OCI-LY7 (cell line): ENCODE data around the gene COL13A1. TPM values are rescaled to one million over a fixed set of nuclear protein-coding genes. Genes with fewer than 3 reads are reported as not detected.

Experiments used
- BruUV-seq: library from RNA; stranded (reverse); fragments of 400-500 nt; replicated peaks from 2 replicates; lab custom pipeline; 2021; lab: Mats Ljungman, UMichigan
- CTCF ChIA-PET: fragments of 300-600 bp; sonication (Branson Sonifier 250); formaldehyde crosslinking; loops from one replicate; lab custom pipeline; 2022; ENCODE audit warnings: antibody characterized with exemption; ENCODE audit not compliant: unreplicated experiment; lab: Charles Lee
- POLR2A ChIA-PET: fragments of 300-600 bp; sonication (Branson Sonifier 250); formaldehyde crosslinking; loops from one replicate; lab custom pipeline; 2022; ENCODE audit warnings: antibody characterized with exemption; lab: Charles Lee
- DNase-seq: peaks from one replicate; pipeline ENCODE4 v3.0.0-alpha.2; 2015; ENCODE audit warnings: low spot score
- H2AFZ ChIP-seq: fragments of 200-600 bp; sonication (generic), shearing (Covaris generic); 2 replicates; pipeline ENCODE4 v1.6.1; 2014; ENCODE audit warnings: mild to moderate bottlenecking, antibody characterized with exemption, low read length, moderate library complexity
- H3K27ac ChIP-seq: fragments of 200-600 bp; sonication (generic); 2 replicates; pipeline ENCODE4 v1.5.1; 2014; ENCODE audit warnings: mixed run types, low read depth, mild to moderate bottlenecking, moderate library complexity, low read length, inconsistent platforms; ENCODE audit not compliant: poor library complexity, severe bottlenecking
- H3K36me3 ChIP-seq: fragments of 200-600 bp; sonication (generic); 2 replicates; pipeline ENCODE4 v1.6.1; 2014; ENCODE audit warnings: mild to moderate bottlenecking, antibody characterized with exemption, low read length, moderate library complexity, mixed read lengths; ENCODE audit not compliant: insufficient read depth
- H3K4me1 ChIP-seq: fragments of 200-600 bp; sonication (generic); 2 replicates; pipeline ENCODE4 v1.5.1; 2014; ENCODE audit warnings: mild to moderate bottlenecking, low read length; ENCODE audit not compliant: insufficient read depth, poor library complexity, severe bottlenecking
- H3K4me2 ChIP-seq: fragments of 200-600 bp; sonication (generic); 2 replicates; pipeline ENCODE4 v1.6.1; 2014; ENCODE audit warnings: mild to moderate bottlenecking, low read length
- H3K4me3 ChIP-seq: fragments of 200-600 bp; sonication (generic); 2 replicates; pipeline ENCODE4 v1.5.1; 2014; ENCODE audit warnings: mild to moderate bottlenecking, low read depth, low read length; ENCODE audit not compliant: poor library complexity, severe bottlenecking
- H3K79me2 ChIP-seq: fragments of 200-600 bp; sonication (generic); 2 replicates; pipeline ENCODE4 v1.6.1; 2016; ENCODE audit warnings: low read depth, mild to moderate bottlenecking, low read length, moderate library complexity, mixed read lengths; ENCODE audit not compliant: insufficient read depth
- H3K9me2 ChIP-seq: fragments of 200-600 bp; sonication (generic); 2 replicates; pipeline ENCODE4 v1.6.1; 2016; ENCODE audit warnings: mild to moderate bottlenecking, low read length, mixed read lengths; ENCODE audit not compliant: insufficient read depth
- H3K9me3 ChIP-seq: fragments of 200-600 bp; sonication (generic); 2 replicates; pipeline ENCODE4 v1.6.1; 2014; ENCODE audit warnings: mild to moderate bottlenecking, mixed run types, low read length, mixed read lengths
- H4K20me1 ChIP-seq: fragments of 200-600 bp; sonication (generic); 2 replicates; pipeline ENCODE4 v1.6.1; 2014; ENCODE audit warnings: mild to moderate bottlenecking, antibody characterized with exemption, low read length, moderate library complexity, mixed read lengths; ENCODE audit not compliant: insufficient read depth
- CTCF ChIP-seq: fragments of 200-600 bp; sonication (generic); conservative IDR thresholded peaks from 2 replicates; pipeline ENCODE4 v1.5.1; 2014; ENCODE audit warnings: mild to moderate bottlenecking, antibody characterized with exemption, low read length, moderate library complexity, mixed read lengths
- EZH2phosphoT487 ChIP-seq: fragments of 200-600 bp; sonication (generic); IDR thresholded peaks from 2 replicates; pipeline ENCODE4 v1.6.1; 2018; ENCODE audit warnings: low read depth, borderline replicate concordance, mild to moderate bottlenecking, mixed run types, antibody characterized with exemption, low read length, moderate library complexity, mixed read lengths
- intact Hi-C: fragments of 100-400 bp; cut with micrococcal nuclease; formaldehyde crosslinking; loops from one replicate; pipeline ENCODE4 v1.10.0; 2022; ENCODE audit not compliant: unreplicated experiment
- total RNA-seq, 2 experiments: library from RNA; depleted of rRNA in 1 of 2; stranded (reverse); fragments of >200 nt in 1 of 2; shearing (Covaris generic) in 1 of 2; gene quantifications; 2 replicates each; pipeline ENCODE4 v1.2.3, GENCODE V29; 2014 to 2022

The COL13A1 gene
- total RNA-seq, 2 experiments from 2014 or later: 0.06 TPM; not detected in 1

- POLR2A ChIA-PET: no interaction called here
- Histone ChIP-seq H3K9me2 (no peaks in the 10 kb centered on the region), H3K9me3 (no peaks in the 10 kb centered on the region), H3K79me2 (no peaks in the 10 kb centered on the region), H3K4me3 (no peak overlapping the region), H3K27ac (no peak overlapping the region), H2AFZ (no peak overlapping the region), H3K36me3 (no peaks in the 10 kb centered on the region), H3K4me1 (no peaks in the 10 kb centered on the region), H3K4me2 (no peak overlapping the region), H4K20me1 (no peaks in the 10 kb centered on the region)
- no TSS peak for BruUV-seq
- intact Hi-C loops: no loop called here
- DNase-seq: no peak
- TF ChIP-seq EZH2phosphoT487: no peak
- TF ChIP-seq CTCF: no peak
- CTCF ChIA-PET: no interaction called here
Observed at GRCh38 chr10:69878038-69878437, 76.3 kb downstream of the COL13A1 start.

GRCh38 chr10:69878951-69879350, 77.2 kb downstream of the COL13A1 start:
- no TSS peak for BruUV-seq
- no peaks in the 10 kb centered on the region for H3K36me3 ChIP-seq
- no peak overlapping the region for H2AFZ ChIP-seq
- no peaks in the 10 kb centered on the region for H3K4me1 ChIP-seq
- ChIA-PET CTCF (no interaction called here), POLR2A (no interaction called here)
- no peaks in the 10 kb centered on the region for H4K20me1 ChIP-seq
- DNase-seq: no peak
- no peaks in the 10 kb centered on the region for H3K79me2 ChIP-seq
- H3K4me2 ChIP-seq: no peak overlapping the region
- no peak for TF ChIP-seq CTCF
- no peak for TF ChIP-seq EZH2phosphoT487
- no peaks in the 10 kb centered on the region for H3K9me3 ChIP-seq
- H3K27ac ChIP-seq: no peak overlapping the region
- H3K9me2 ChIP-seq: no peaks in the 10 kb centered on the region
- no peak overlapping the region for H3K4me3 ChIP-seq
- intact Hi-C loops: no loop called here

- H3K4me2 ChIP-seq: no peak overlapping the region
- ChIA-PET CTCF (no interaction called here), POLR2A (no interaction called here)
- no peaks in the 10 kb centered on the region for H4K20me1 ChIP-seq
- no peaks in the 10 kb centered on the region for H3K79me2 ChIP-seq
- no peak for TF ChIP-seq EZH2phosphoT487
- no peak for TF ChIP-seq CTCF
- H2AFZ ChIP-seq: no peak overlapping the region
- no peak for DNase-seq
- H3K4me1 ChIP-seq: no peaks in the 10 kb centered on the region
- intact Hi-C loops: no loop called here
- no peaks in the 10 kb centered on the region for H3K9me2 ChIP-seq
- no peak overlapping the region for H3K27ac ChIP-seq
- H3K9me3 ChIP-seq: no peaks in the 10 kb centered on the region
- BruUV-seq: no TSS peak
- H3K4me3 ChIP-seq: no peak overlapping the region
- no peaks in the 10 kb centered on the region for H3K36me3 ChIP-seq
Observed at GRCh38 chr10:69879634-69880257, 78.0 kb downstream of the COL13A1 start.
